Stimulated activated CD4-positive, alpha-beta T cell treated with anti-CD3 and anti-CD28 coated beads, Interleukin-15, amount 100 ng/mL, for 48 hours (primary cell): ENCODE data around the gene DHRS12.

Experiments
- DNase-seq, 2 donors: peaks; one replicate each; pipeline ENCODE4 v3.0.0-alpha.2; 2020; ENCODE audit warnings: low read depth in 2 of 2

DHRS12 gene

GRCh38 chr13:51807041-51807440, 3.1 kb upstream of the DHRS12 start:
- no peak for DNase-seq

GRCh38 chr13:51806566-51806965, 2.6 kb upstream of the DHRS12 start:
- no peak for DNase-seq

GRCh38 chr13:51805925-51806324, 2.0 kb upstream of the DHRS12 start:
- DNase-seq = no peak

- no peak for DNase-seq
These were observed 1.4 kb upstream of the DHRS12 start for GRCh38 chr13:51805313-51805712.

- DNase-seq = no peak
These were observed 571 bp upstream of the DHRS12 start for GRCh38 chr13:51804295-51805172.

- DNase-seq = no peak
These were observed 1.1 kb downstream of the DHRS12 start for GRCh38 chr13:51802631-51803418.

GRCh38 chr13:51801631-51802099, 2.3 kb downstream of the DHRS12 start:
- no peak for DNase-seq

GRCh38 chr13:51800486-51800885, 3.5 kb downstream of the DHRS12 start:
- no peak for DNase-seq

- no peak for DNase-seq
These were observed 4.7 kb downstream of the DHRS12 start for GRCh38 chr13:51799261-51799660.

- DNase-seq = peak in 1 of 2 donors; percentile 52
These were observed 6.1 kb downstream of the DHRS12 start for GRCh38 chr13:51797664-51798488.

- DNase-seq = no peak
These were observed 7.4 kb downstream of the DHRS12 start for GRCh38 chr13:51796546-51796945.

GRCh38 chr13:51795419-51795818, 8.5 kb downstream of the DHRS12 start:
- no peak for DNase-seq

- DNase-seq = no peak
These were observed 9.0 kb downstream of the DHRS12 start for GRCh38 chr13:51794964-51795363.

GRCh38 chr13:51793570-51794271, 10.2 kb downstream of the DHRS12 start:
- peak; percentile 47 to 67 for DNase-seq

GRCh38 chr13:51786425-51787265, 17.3 kb downstream of the DHRS12 start:
- DNase-seq = no peak

GRCh38 chr13:51785712-51786424, 18.1 kb downstream of the DHRS12 start:
- DNase-seq = no peak

GRCh38 chr13:51784097-51784496, 19.9 kb downstream of the DHRS12 start:
- DNase-seq = no peak

GRCh38 chr13:51783428-51784094, 20.4 kb downstream of the DHRS12 start:
- DNase-seq = no peak
